GM21619 (cell line): Measurements from ENCODE around the gene SLX4.
A peak's percentile ranks its signal among the peaks of the same experiment; 100 is the strongest.
"Not testable (repeated sequence)": the region's sequence is repeated elsewhere in the genome, so short reads cannot be mapped to it uniquely, and the experiment has no call there.

Source experiments
- ATAC-seq: cut with Tn5 transposase; IDR thresholded peaks from one replicate; pipeline ENCODE4 v1.9.1; 2021; ENCODE audit not compliant: unreplicated experiment

SLX4 gene

GRCh38 chr16:3641801-3642396 lies 30.5 kb upstream of the SLX4 start:
- ATAC-seq: no peak

- ATAC-seq: no peak
Observed at GRCh38 chr16:3640632-3641501, 29.5 kb upstream of the SLX4 start.

GRCh38 chr16:3640207-3640606 lies 28.8 kb upstream of the SLX4 start:
- no peak for ATAC-seq

GRCh38 chr16:3638916-3639644 lies 27.7 kb upstream of the SLX4 start:
- no peak for ATAC-seq

- no peak for ATAC-seq
Observed at GRCh38 chr16:3637371-3637923, 26.0 kb upstream of the SLX4 start.

- peak; percentile 49 for ATAC-seq
Observed at GRCh38 chr16:3625911-3626732, 14.7 kb upstream of the SLX4 start.

GRCh38 chr16:3625331-3625730 lies 13.9 kb upstream of the SLX4 start:
- no peak for ATAC-seq

GRCh38 chr16:3623642-3624041 lies 12.2 kb upstream of the SLX4 start:
- ATAC-seq: no peak

- ATAC-seq: no peak
Observed at GRCh38 chr16:3618769-3619141, 7.3 kb upstream of the SLX4 start.

GRCh38 chr16:3612510-3613466 lies 1.4 kb upstream of the SLX4 start:
- ATAC-seq: no peak

GRCh38 chr16:3610698-3611145 lies 684 bp downstream of the SLX4 start:
- peak; percentile 5 for ATAC-seq

- ATAC-seq: no peak
Observed at GRCh38 chr16:3609895-3610697, 1.3 kb downstream of the SLX4 start.

GRCh38 chr16:3608976-3609375 lies 2.4 kb downstream of the SLX4 start:
- ATAC-seq: not testable (repeated sequence)

- ATAC-seq: no peak
Observed at GRCh38 chr16:3608069-3608468, 3.3 kb downstream of the SLX4 start.

GRCh38 chr16:3607634-3608033 lies 3.8 kb downstream of the SLX4 start:
- no peak for ATAC-seq

GRCh38 chr16:3607161-3607560 lies 4.2 kb downstream of the SLX4 start:
- ATAC-seq: no peak

- ATAC-seq: no peak
Observed at GRCh38 chr16:3606441-3606840, 5.0 kb downstream of the SLX4 start.

- ATAC-seq: no peak
Observed at GRCh38 chr16:3602320-3602653, 9.1 kb downstream of the SLX4 start.
